ENCODE data around the gene GNAT1. TPM values are rescaled to one million over a fixed set of nuclear protein-coding genes. Genes with fewer than 3 reads are reported as not detected.

GNAT1 gene
- total RNA-seq, 1 donor from 2014 or later: not detected

DNA sequence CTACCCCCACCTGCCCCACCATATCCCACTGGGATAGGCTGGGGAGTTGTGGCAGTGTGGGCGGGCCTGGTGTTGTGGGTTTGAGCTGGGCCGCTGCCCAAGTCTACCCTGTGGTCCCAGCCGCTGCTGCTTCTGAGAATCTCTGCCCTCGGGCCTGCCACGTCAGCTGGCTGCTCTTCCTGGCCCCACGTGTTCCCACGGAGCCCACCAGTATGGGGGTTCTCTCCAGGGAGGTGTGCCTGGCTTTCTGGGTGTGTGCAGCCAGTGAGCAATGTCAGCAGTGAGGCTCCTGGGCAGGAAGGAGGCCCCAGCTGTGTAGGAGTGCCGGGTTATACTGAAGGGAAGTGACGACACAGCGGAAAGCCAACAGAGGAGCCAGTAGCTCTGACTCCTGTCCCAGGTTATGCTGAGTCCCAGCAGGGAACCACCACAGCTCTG lies 55.1 kb downstream of the GNAT1 start:
- ATAC-seq (peak; percentile 46), DNase-seq (peak; percentile 74)
- Histone ChIP-seq H3K27me3 (no peaks in the 10 kb centered on the region), H3K36me3 (peaks cover 14% of the 10 kb centered on the region), H3K9me3 (no peaks in the 10 kb centered on the region), H3K27ac (peak overlapping the region; percentile 85), H3K4me1 (peaks cover 100% of the 10 kb centered on the region), H3K4me3 (peak overlapping the region; percentile 41)
- intact Hi-C loops (cut with DNase I): no loop called here
- TF ChIP-seq, protein P1, sequence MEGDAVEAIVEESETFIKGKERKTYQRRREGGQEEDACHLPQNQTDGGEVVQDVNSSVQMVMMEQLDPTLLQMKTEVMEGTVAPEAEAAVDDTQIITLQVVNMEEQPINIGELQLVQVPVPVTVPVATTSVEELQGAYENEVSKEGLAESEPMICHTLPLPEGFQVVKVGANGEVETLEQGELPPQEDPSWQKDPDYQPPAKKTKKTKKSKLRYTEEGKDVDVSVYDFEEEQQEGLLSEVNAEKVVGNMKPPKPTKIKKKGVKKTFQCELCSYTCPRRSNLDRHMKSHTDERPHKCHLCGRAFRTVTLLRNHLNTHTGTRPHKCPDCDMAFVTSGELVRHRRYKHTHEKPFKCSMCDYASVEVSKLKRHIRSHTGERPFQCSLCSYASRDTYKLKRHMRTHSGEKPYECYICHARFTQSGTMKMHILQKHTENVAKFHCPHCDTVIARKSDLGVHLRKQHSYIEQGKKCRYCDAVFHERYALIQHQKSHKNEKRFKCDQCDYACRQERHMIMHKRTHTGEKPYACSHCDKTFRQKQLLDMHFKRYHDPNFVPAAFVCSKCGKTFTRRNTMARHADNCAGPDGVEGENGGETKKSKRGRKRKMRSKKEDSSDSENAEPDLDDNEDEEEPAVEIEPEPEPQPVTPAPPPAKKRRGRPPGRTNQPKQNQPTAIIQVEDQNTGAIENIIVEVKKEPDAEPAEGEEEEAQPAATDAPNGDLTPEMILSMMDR (IDR thresholded peaks at IDR 0.05): no peak

Small RNA genes lying within 50 kb of the gene (microRNA-seq; reads per million reads assigned to microRNA genes)
- not detected for gene MIR566 (ENCODE audit: borderline microRNAs expressed)
- not detected for gene MIR5787 (ENCODE audit: borderline microRNAs expressed)

Other genes starting within 250 kb of the GNAT1 start
- gene RBM5, start 102.7 kb upstream of the GNAT1 start, total RNA-seq: 161 TPM
- gene SEMA3F, start 36.3 kb upstream of the GNAT1 start, total RNA-seq: 65.6 TPM
- not detected for gene SLC38A3, start 13.7 kb downstream of the GNAT1 start, total RNA-seq
- gene GNAI2, start 44.6 kb downstream of the GNAT1 start, total RNA-seq: 321 TPM
- 120 TPM for gene SEMA3B, start 77.5 kb downstream of the GNAT1 start, total RNA-seq
- gene LSMEM2, start 87.5 kb downstream of the GNAT1 start, total RNA-seq: not detected
- 77.0 TPM for gene IFRD2, start 100.8 kb downstream of the GNAT1 start, total RNA-seq
- 2.8 TPM for gene HYAL3, start 107.8 kb downstream of the GNAT1 start, total RNA-seq
- gene NAA80, start 107.8 kb downstream of the GNAT1 start, total RNA-seq: 12.5 TPM
- 78.8 TPM for gene HYAL1, start 112.0 kb downstream of the GNAT1 start, total RNA-seq
- 303 TPM for gene HYAL2, start 131.1 kb downstream of the GNAT1 start, total RNA-seq
- gene TUSC2, start 136.6 kb downstream of the GNAT1 start, total RNA-seq: 29.2 TPM
- gene RASSF1, start 149.2 kb downstream of the GNAT1 start, total RNA-seq: 39.1 TPM
- gene ZMYND10, start 154.1 kb downstream of the GNAT1 start, total RNA-seq: 2.8 TPM
- gene NPRL2, start 159.2 kb downstream of the GNAT1 start, total RNA-seq: 21.6 TPM
- 23.9 TPM for gene CYB561D2, start 159.3 kb downstream of the GNAT1 start, total RNA-seq
- 40.1 TPM for gene TMEM115, start 167.9 kb downstream of the GNAT1 start, total RNA-seq

Data from upper lobe of right lung (tissue), 1 donor.